Lower lobe of right lung (tissue), 2 donors: ENCODE data around the gene SEPTIN14. TPM values are rescaled to one million over a fixed set of nuclear protein-coding genes. Genes with fewer than 3 reads are reported as not detected.
"Not testable (repeated sequence)": the region's sequence is repeated elsewhere in the genome, so short reads cannot be mapped to it uniquely, and the experiment has no call there.

Source experiments
- ATAC-seq, 2 donors: fragments of 200-7000 bp; cut with Tn5 transposase; one replicate each; pipeline ENCODE4 v1.9.1; 2020 to 2022; ENCODE audit warnings: mild to moderate bottlenecking in 2 of 2, moderate library complexity in 2 of 2
- DNase-seq: peaks from one replicate; pipeline ENCODE4 v3.0.0-alpha.2; 2020
- H3K27ac ChIP-seq: fragments of 200-600 bp; one replicate; pipeline ENCODE4 v1.8.0; 2022
- H3K27me3 ChIP-seq: fragments of 200-600 bp; one replicate; pipeline ENCODE4 v1.8.0; 2022; ENCODE audit warnings: low read depth
- H3K36me3 ChIP-seq: fragments of 200-600 bp; one replicate; pipeline ENCODE4 v1.8.0; 2022; ENCODE audit warnings: mild to moderate bottlenecking
- H3K4me1 ChIP-seq: fragments of 200-600 bp; one replicate; pipeline ENCODE4 v1.8.0; 2022
- H3K4me3 ChIP-seq: fragments of 200-600 bp; one replicate; pipeline ENCODE4 v1.8.0; 2022; ENCODE audit warnings: mild to moderate bottlenecking
- H3K9me3 ChIP-seq: fragments of 200-600 bp; one replicate; pipeline ENCODE4 v1.8.0; 2022
- intact Hi-C: fragments of 100-400 bp; cut with DNase I; formaldehyde crosslinking; loops from one replicate; pipeline ENCODE4 v1.11.0; 2022
- long read RNA-seq: library from polyadenylated mRNA; unstranded; transcript quantifications from one replicate; pipeline ENCODE4 v2.0.0, GENCODE V29; 2021
- total RNA-seq: library from RNA; stranded (reverse); fragmentation: NEBNext Ultra II Directional; extraction: Animal tissue kit (Norgen Biotek cat#: 25700); gene quantifications from one replicate; pipeline ENCODE4 v1.2.1, GENCODE V29; 2021
- TF ChIP-seq, protein P1 (sequence below): fragments of 200-600 bp; IDR thresholded peaks from one replicate; pipeline ENCODE4 v1.8.0; 2022; ENCODE audit warnings: antibody characterized with exemption, mild to moderate bottlenecking
- donor health status: DM: no; HTN: yes; CAD: no; lungs with severe emphysema.

The SEPTIN14 gene
- not detected for total RNA-seq
- long read RNA-seq, result 0 reads

DNA sequence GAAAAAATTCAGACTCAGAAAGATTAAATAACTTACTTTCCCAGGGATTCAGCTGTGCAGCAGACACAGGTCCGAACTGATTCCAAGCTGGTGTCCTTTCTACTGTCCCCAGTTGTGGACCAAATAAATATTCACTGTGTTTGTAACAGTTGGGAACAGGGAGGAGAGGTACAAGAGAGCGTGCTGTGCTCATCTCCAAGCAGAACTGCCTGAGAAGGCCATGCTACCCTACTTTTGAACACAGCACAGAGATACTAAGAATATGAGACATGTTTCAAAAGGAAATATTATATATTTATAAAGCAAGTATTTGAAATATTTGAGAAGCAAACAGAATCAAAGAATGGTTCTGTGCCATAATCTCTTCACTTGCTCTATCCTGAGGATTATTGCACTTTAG, at the start of gene SEPTIN14:
Gene SEPTIN14 (minus strand): TSS at position 101 of the 400 bp plus-strand sequence. CDS start 756 bp downstream, outside the sequence.
- H3K4me1 ChIP-seq, H3K9me3 ChIP-seq, intact Hi-C loops, H3K4me3 ChIP-seq, H3K27ac ChIP-seq, H3K27me3 ChIP-seq, DNase-seq, ATAC-seq, H3K36me3 ChIP-seq: not testable (repeated sequence)

DNA sequence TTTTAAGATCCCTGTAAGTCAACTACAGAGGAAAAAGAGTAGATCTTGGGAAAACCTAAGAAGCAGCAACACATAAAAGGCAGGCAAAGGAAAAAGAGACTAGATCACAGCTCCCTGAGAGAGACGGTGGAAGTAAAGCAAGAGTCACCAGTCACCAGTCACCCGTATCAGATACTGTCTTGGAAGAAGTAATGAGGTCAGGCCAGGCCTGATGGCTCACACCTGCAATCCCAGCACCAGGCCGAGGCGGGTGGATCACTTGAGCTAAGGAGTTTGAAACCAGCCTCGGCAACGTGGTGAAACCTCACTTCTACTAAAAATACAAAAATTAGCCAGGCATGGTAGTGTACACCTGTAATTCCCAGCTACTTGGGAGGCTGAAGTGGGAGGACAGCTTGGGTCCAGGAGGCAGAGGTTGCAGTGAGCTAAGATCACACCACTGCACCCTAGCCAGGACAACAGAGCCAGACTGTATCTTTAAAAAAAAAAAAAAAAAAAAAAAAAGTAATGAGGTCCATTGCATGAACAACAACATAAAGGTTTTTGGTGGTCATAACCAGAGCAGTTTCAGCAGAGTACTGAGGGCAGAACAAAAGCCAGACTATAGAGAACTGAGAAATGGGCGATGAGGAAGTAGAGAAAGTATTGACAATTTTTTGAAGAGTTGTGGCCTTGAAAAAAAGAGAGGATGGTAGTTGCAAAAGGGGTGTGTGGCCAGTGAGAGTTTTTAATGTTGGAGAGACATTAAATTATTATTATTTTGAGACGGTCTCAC, 41.6 kb upstream of the SEPTIN14 start:
- no peak for DNase-seq

DNA sequence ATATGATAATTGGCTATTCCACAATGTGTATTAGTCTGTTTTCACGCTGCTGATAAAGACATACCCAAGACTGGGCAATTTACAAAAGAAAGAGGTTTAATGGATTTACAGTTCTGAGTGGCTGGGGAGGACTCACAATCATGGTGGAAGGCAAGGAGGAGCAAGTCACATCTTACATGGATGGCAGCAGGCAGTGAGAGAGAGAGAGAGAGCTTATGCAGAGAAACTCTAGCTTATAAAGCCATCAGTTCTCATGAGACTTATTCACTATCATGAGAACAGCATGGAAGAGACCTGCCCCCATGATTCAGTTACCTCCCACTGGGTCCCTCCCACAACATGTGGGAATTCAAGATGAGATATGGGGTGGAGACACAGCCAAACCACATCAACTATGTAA, 38.5 kb upstream of the SEPTIN14 start:
- H3K4me3 ChIP-seq, H3K27ac ChIP-seq, H3K27me3 ChIP-seq, intact Hi-C loops, DNase-seq, ATAC-seq, H3K9me3 ChIP-seq, H3K36me3 ChIP-seq, H3K4me1 ChIP-seq: not testable (repeated sequence)

More for the DNA sequence above, 41.6 kb upstream of the SEPTIN14 start:
- Histone ChIP-seq H3K36me3 (peaks cover 3% of the 10 kb centered on the region), H3K4me3 (no peak overlapping the region), H3K4me1 (no peaks in the 10 kb centered on the region), H3K9me3 (no peaks in the 10 kb centered on the region), H3K27me3 (no peaks in the 10 kb centered on the region), H3K27ac (no peak overlapping the region)
- TF ChIP-seq, protein P1, sequence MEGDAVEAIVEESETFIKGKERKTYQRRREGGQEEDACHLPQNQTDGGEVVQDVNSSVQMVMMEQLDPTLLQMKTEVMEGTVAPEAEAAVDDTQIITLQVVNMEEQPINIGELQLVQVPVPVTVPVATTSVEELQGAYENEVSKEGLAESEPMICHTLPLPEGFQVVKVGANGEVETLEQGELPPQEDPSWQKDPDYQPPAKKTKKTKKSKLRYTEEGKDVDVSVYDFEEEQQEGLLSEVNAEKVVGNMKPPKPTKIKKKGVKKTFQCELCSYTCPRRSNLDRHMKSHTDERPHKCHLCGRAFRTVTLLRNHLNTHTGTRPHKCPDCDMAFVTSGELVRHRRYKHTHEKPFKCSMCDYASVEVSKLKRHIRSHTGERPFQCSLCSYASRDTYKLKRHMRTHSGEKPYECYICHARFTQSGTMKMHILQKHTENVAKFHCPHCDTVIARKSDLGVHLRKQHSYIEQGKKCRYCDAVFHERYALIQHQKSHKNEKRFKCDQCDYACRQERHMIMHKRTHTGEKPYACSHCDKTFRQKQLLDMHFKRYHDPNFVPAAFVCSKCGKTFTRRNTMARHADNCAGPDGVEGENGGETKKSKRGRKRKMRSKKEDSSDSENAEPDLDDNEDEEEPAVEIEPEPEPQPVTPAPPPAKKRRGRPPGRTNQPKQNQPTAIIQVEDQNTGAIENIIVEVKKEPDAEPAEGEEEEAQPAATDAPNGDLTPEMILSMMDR, result no peak
- intact Hi-C loops, result no loop called here
- ATAC-seq, result no peak

DNA sequence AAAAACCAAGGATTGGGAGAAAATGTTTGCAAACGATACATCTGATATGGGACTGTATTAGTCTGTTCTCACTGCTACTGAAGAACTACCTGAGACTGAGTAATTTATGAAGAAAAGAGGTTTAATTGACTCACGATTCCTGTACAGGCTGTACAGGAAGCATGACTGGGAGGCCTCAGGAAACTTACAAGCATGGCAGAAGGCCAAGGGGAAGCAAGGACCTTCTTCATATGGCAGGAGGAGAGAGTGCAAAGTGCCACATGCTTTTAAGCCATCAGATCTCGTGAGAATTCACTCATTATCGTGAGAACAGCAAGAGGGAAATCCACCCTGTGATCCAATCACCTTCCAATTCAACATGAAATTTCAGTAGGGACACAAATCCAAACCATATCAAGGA, 35.7 kb upstream of the SEPTIN14 start:
- H3K36me3 ChIP-seq, result peaks cover 3% of the 10 kb centered on the region
- TF ChIP-seq, protein P1, result no peak
- H3K4me1 ChIP-seq, result no peaks in the 10 kb centered on the region
- no peaks in the 10 kb centered on the region for H3K9me3 ChIP-seq
- no peak overlapping the region for H3K27ac ChIP-seq
- intact Hi-C loops, result no loop called here
- H3K27me3 ChIP-seq, result no peaks in the 10 kb centered on the region
- DNase-seq (no peak), ATAC-seq (no peak)
- no peak overlapping the region for H3K4me3 ChIP-seq

DNA sequence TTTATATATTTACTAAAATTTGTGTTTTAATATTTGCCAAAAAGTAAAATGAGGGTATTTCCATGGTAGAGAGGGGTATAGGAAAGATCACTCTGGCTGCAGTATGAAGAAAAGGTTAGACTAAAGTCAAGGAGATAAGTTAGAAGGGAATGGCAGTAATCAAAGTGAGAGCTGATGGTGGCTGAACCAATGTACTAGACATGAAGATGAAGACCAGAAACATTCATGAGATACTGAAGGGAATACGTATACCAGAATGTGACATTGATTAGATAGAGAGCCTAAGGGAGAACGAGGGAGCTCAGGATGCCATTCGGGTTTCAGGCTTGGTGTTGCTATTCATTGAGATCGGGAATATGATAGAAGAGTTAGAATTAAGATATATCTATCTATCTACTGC, 32.5 kb upstream of the SEPTIN14 start:
- H3K9me3 ChIP-seq, result no peaks in the 10 kb centered on the region
- H3K4me3 ChIP-seq, result no peak overlapping the region
- DNase-seq (no peak), ATAC-seq (no peak)
- H3K36me3 ChIP-seq, result no peaks in the 10 kb centered on the region
- intact Hi-C loops, result no loop called here
- H3K27me3 ChIP-seq, result no peaks in the 10 kb centered on the region
- TF ChIP-seq, protein P1, result no peak
- H3K27ac ChIP-seq, result no peak overlapping the region
- no peaks in the 10 kb centered on the region for H3K4me1 ChIP-seq

DNA sequence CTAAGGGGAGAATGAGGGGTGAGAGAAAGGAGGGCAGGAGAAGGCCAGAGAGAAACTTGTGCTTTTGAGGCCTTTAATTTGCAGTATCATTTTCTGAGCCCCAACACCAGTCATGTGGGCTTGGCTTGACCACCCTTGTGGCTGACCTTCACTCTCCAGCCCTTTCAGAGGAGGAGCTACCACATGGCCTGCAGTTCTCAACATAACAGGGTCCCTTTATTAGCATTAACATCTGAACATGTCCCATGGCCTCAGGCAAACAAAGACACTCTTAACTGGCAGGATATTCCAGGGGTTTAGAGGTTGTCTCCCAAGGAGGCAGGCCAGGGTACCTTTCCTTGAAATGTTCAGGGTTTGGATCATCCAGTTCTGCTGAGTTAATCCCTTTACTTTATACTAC, 31.4 kb upstream of the SEPTIN14 start:
- DNase-seq, result no peak
- no peak overlapping the region for H3K27ac ChIP-seq
- TF ChIP-seq, protein P1, result no peak
- no peaks in the 10 kb centered on the region for H3K4me1 ChIP-seq
- no peaks in the 10 kb centered on the region for H3K27me3 ChIP-seq
- no peak overlapping the region for H3K4me3 ChIP-seq
- ATAC-seq, result no peak
- no peaks in the 10 kb centered on the region for H3K36me3 ChIP-seq
- intact Hi-C loops, result no loop called here
- H3K9me3 ChIP-seq, result no peaks in the 10 kb centered on the region

DNA sequence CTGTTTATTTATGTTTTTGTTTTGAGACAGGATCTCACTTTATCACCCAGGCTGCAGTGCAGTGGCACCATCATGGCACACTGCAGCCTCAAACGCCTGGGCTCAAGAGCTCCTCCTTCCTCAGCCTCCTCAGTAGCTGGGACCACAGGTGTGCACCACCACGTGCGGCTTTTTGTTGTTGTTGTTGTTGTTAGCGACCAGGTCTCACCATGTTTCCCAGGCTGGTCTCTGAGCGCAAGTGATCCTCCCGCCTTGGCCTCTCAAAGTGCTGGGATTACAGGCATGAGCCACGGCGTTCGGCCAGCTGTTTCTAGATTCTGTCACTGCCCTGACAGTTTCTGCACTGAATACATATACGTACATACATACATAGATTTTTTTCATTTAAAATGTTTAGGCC, 25.8 kb upstream of the SEPTIN14 start:
- ATAC-seq, H3K9me3 ChIP-seq, H3K27ac ChIP-seq, H3K27me3 ChIP-seq, intact Hi-C loops, H3K36me3 ChIP-seq, DNase-seq, H3K4me1 ChIP-seq: not testable (repeated sequence)
- peak overlapping the region; percentile 57 for H3K4me3 ChIP-seq
